ENCODE measurements around the gene IMPDH2. TPM values are rescaled to one million over a fixed set of nuclear protein-coding genes. Genes with fewer than 3 reads are reported as not detected.
A peak's percentile ranks its signal among the peaks of the same experiment; 100 is the strongest.

The IMPDH2 gene
- total and polyA plus RNA-seq, 8 donors: 107 to 320 (median 159) TPM

DNA sequence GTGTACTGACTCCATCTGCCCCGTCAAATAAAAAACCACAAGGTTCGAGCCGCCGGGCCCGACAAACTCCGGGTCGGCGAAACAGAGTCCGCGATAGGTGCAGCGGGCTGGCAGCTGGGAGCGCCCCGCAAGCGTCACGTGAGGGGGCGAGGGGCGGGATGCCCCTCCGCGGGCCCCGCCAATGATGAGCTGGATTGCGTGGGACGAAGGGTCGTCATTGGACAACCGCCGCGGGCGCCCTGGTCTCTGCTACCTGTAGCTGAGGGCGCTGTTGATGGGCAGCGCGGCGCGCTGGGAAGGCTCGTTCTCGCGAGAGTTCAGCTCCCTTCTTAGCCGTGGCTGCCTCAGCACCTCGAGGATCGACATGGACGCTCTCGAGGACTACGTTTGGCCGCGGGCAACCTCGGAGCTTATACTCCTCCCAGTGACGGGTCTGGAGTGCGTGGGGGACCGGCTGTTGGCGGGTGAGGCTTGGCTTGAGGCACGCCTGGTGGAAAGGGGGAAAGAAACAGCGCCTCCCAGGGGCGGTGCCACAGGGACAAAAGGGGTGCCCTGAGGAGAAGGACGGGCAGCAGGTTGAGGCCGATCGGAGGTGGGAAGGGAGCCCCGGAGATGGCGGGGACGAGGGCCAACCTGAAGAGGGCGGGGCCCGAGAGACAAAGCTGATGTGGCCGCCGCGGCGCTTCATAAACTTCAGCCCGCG is 22.0 kb downstream of the IMPDH2 start, which contains the start of gene WDR6:
Gene WDR6 (plus strand): TSS at position 324 of the 703 bp plus-strand sequence. CDS start 41 bp downstream, at position 365.
- DNase-seq (peak; percentile 97 to 99 (median 98)), FAIRE-seq (no peak), ATAC-seq (peak; percentile 90 to 95 (median 91))
- Histone ChIP-seq H3K27me3 (no peaks in the 10 kb centered on the region), H3K36me3 (no peaks in the 10 kb centered on the region), H3K4me3 (peak within 1 kb of the TSS; percentile 57 to 75 (median 60)), H3K27ac (peak within 1 kb of the TSS; percentile 82 to 96 (median 88)), H3K4me1 (peaks cover 0 to 16% (median 7%) of the 10 kb centered on the region in 3 donors), H3K9me3 (no peaks in the 10 kb centered on the region)
- intact Hi-C loops (cut with DNase I): no loop called here
- TF ChIP-seq, protein P1, sequence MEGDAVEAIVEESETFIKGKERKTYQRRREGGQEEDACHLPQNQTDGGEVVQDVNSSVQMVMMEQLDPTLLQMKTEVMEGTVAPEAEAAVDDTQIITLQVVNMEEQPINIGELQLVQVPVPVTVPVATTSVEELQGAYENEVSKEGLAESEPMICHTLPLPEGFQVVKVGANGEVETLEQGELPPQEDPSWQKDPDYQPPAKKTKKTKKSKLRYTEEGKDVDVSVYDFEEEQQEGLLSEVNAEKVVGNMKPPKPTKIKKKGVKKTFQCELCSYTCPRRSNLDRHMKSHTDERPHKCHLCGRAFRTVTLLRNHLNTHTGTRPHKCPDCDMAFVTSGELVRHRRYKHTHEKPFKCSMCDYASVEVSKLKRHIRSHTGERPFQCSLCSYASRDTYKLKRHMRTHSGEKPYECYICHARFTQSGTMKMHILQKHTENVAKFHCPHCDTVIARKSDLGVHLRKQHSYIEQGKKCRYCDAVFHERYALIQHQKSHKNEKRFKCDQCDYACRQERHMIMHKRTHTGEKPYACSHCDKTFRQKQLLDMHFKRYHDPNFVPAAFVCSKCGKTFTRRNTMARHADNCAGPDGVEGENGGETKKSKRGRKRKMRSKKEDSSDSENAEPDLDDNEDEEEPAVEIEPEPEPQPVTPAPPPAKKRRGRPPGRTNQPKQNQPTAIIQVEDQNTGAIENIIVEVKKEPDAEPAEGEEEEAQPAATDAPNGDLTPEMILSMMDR (IDR thresholded peaks at IDR 0.05): peak in 1 of 4 donors; percentile 17
- 0% methylated on average over 65 of the region's 65 CpGs for WGBS, 2 donors

DNA sequence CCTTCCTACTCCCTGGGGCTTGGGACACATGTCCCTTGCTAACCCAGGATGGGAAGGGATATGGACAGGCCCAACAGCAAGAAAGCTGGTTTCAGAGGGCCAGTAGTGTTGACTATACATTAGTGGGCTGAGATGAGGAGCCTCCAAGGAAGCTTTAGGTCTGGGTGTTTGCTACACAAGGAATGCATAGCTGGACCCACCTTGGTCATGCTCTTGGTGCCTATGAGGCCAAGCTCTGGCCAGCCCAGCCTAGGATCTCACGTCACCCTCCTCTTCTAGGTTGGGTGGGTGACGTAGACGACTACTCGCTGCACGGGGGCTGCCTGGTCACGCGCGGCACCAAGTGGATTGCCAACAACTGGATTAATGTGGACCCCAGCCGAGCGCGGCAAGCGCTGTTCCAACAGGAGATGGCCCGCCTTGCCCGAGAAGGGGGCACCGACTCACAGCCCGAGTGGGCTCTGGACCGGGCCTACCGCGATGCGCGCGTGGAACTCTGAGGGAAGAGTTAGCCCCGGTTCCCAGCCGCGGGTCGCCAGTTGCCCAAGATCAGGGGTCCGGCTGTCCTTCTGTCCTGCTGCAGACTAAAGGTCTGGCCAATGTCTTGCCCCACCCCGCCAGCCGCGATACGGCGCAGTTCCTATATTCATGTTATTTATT is 22.7 kb downstream of the IMPDH2 start:
- no peak for FAIRE-seq
- TF ChIP-seq, protein P1 (IDR thresholded peaks at IDR 0.05): no peak
- ATAC-seq: peak; percentile 8 to 24 (median 12)
- peak overlapping the region; percentile 82 to 96 (median 88) for H3K27ac ChIP-seq
- DNase-seq: peak in 4 of 6 donors; percentile 53 to 72 (median 62)
- intact Hi-C loops (cut with DNase I): no loop called here
- 1 to 2% methylated on average over 27 to 32 of the region's 32 CpGs for WGBS, 2 donors
- no peaks in the 10 kb centered on the region for H3K9me3 ChIP-seq
- peak overlapping the region; percentile 57 to 75 (median 60) for H3K4me3 ChIP-seq
- no peaks in the 10 kb centered on the region for H3K27me3 ChIP-seq
- no peaks in the 10 kb centered on the region for H3K36me3 ChIP-seq
- peaks cover 0 to 12% (median under 1%) of the 10 kb centered on the region in 3 donors for H3K4me1 ChIP-seq

DNA sequence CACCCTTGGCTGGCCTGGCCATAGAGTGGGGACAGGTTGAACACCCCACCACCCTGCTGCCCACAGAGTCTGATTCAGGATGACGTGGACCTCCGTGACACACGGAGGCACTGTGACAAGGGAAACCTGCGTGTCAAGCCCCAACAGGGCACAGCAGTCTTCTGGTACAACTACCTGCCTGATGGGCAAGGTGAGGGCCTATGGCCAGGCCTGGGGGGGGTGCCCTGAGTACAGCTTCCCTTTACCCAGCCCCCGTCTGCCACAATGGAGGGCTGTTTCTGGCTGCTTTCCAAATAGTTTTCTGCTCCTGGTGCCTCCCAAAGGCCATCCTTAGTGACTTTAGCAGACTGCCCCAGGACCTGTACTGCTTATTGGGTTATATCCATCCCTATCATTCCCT is 23.2 kb downstream of the IMPDH2 start:
- ATAC-seq (no peak), FAIRE-seq (no peak), DNase-seq (peak in 1 of 6 donors; percentile 56)
- Histone ChIP-seq H3K36me3 (no peaks in the 10 kb centered on the region), H3K27me3 (no peaks in the 10 kb centered on the region), H3K9me3 (no peaks in the 10 kb centered on the region), H3K4me3 (peak overlapping the region in 1 of 4 donors; percentile 57), H3K27ac (peak overlapping the region; percentile 82 to 96 (median 88)), H3K4me1 (peaks cover 0 to 12% (median 0%) of the 10 kb centered on the region in 3 donors)
- 94 to 95% methylated on average over 5 of the region's 5 CpGs for WGBS, 2 donors
- TF ChIP-seq, protein P1 (IDR thresholded peaks at IDR 0.05): no peak
- intact Hi-C loops (cut with DNase I): no loop called here

DNA sequence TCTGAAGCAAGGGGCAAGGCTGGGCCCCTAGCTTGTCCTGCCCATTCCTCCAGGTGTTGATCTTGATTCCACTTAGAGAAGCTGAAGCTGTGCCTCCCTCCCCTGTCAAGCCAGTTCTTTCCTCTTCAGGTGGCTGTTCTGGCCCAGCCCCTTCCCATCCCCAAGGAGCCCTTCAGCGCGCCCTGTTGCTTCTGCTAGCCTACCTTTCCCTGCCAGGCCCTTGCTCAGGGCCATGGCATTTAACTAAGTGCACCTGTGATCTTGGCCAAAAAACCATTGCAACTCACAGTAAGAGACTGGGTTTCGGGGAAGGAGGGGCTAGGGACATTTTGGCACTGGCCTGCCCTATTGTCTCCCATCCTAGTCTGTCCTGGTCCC is 23.9 kb downstream of the IMPDH2 start:
- FAIRE-seq: no peak
- TF ChIP-seq, protein P1 (IDR thresholded peaks at IDR 0.05): no peak
- intact Hi-C loops (cut with DNase I): no loop called here

More for the DNA sequence above, 23.9 kb downstream of the IMPDH2 start:
- Histone ChIP-seq H3K27me3 (no peaks in the 10 kb centered on the region), H3K9me3 (no peaks in the 10 kb centered on the region), H3K4me3 (no peak overlapping the region), H3K4me1 (peaks cover 0 to 12% (median 0%) of the 10 kb centered on the region in 3 donors), H3K27ac (no peak overlapping the region), H3K36me3 (no peaks in the 10 kb centered on the region)
- WGBS, 2 donors: 95 to 99% methylated on average over 3 of the region's 3 CpGs
- no peak for ATAC-seq
- no peak for DNase-seq

Data from pancreas (tissue), 10 donors.